NCI-H128 (cell line): ENCODE results near the gene TMEM11.

Source experiments
- DNase-seq: peaks from one replicate; lab custom pipeline; 2025; ENCODE audit not compliant: unreplicated experiment; lab: John Stamatoyannopoulos, UW

Gene TMEM11

GRCh38 chr17:21164216-21164615 lies 49.7 kb downstream of the TMEM11 start:
- DNase-seq = no peak

GRCh38 chr17:21163101-21163500 lies 50.9 kb downstream of the TMEM11 start:
- DNase-seq = no peak

- DNase-seq = no peak
Observed at GRCh38 chr17:21162394-21162775, 51.6 kb downstream of the TMEM11 start.

DNA sequence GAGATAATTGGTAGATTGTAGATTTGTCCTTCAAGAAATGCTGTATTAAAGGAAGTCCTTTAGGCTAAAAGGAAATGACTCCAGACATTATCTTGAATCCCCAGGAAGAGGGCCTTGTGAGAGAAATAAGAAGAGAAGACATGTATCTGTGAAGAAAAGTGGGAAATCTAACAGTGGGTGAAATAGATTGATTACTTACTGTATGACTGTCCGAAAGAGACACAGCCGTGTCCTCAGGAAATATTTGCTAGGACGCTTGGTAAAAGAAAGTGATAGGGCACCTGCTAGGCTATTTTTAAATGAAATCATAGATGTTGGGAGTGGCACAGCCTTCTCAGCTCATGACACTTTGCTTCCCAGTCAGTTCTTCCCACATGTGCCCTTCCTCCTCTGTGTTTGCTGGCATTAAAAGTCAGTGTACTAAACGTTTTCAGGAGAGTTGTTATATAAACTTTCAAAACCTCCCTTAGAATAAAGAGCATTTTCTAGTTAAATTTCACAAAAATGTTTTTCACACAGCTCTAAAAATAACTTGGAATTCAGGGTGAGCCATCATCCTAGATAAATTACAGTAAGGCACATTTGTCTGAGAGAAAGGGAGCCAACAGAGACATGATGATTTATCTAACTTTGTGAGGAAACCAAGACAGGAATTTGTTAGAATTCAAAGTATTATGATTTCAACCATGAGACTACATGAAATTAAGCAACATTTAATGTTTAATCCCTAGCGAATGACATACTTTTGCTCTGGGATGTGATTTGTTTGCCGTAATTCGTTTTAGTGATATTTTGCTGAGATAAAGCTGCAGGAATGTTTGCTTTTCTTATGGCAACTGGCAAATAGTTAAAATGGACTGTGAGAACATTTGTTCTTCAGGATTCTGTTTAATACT lies 52.2 kb downstream of the TMEM11 start:
- DNase-seq = no peak

GRCh38 chr17:21160401-21160800 lies 53.6 kb downstream of the TMEM11 start:
- no peak for DNase-seq

- DNase-seq = no peak
Observed at GRCh38 chr17:21157586-21158370, 56.2 kb downstream of the TMEM11 start.

- DNase-seq = no peak
Observed at GRCh38 chr17:21152731-21153130, 61.2 kb downstream of the TMEM11 start.

DNA sequence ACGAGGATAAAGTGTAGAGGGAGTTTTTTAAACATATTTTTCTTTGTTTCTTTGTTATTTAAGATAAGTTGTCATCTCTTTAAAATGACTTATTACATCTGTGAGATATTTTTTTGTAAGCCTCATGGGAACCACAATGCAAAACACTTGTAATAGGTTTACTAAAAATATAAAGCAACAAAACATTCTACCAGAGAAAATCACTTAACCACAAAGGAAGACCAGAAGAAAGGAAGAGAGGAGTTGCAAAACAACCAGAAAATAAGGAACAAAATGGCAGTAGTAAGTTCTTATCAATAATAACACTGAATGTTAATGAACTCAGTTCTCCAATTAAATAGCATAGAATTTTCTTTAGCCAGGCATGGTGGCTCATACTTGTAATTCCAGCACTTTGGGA lies 64.3 kb downstream of the TMEM11 start:
- no peak for DNase-seq
